Breast epithelium (tissue), 3 donors: Measurements from ENCODE around the gene PPP1R1B.

Experiments
- POLR2A ChIP-seq: fragments of 450-650 bp; IDR thresholded peaks from one replicate; pipeline ENCODE4 v1.6.1; 2016; ENCODE audit warnings: antibody characterized with exemption, mild to moderate bottlenecking, moderate library complexity
- POLR2AphosphoS5 ChIP-seq, 3 donors: sonication (generic); formaldehyde crosslinking; IDR thresholded peaks; one replicate each; pipeline ENCODE4 v1.6.1; 2017; ENCODE audit warnings: antibody characterized with exemption in 3 of 3
- TF ChIP-seq, protein P1 (sequence below), 3 donors: fragments of 450-650 bp; IDR thresholded peaks; one replicate each; pipeline ENCODE4 v1.5.1; 2016 to 2017; ENCODE audit warnings: antibody characterized with exemption in 3 of 3, mild to moderate bottlenecking in 3 of 3, moderate library complexity in 3 of 3

DNA sequence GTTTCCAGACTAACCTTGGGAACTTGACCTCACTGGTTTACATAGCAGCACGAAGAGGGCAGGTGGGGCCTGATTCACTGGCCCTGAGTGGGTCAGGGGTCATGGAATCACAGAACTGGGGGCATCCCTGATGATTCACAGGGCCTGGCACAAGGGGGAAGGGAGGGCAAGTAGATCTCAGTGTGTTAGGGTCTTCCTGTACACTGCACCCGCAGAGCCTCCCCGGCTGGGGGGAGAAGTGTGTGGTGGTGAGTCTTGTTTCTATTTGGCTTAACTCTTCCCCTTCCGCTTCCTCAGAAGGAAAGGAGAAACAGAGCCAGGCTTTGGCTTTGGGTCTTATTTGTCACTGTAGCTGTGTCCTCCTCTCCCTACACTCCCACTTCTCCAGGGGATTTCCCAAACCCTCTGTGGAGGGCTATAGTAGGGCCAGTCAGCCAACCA, 13.9 kb downstream of the PPP1R1B start:
- TF ChIP-seq POLR2A (no peak), POLR2AphosphoS5 (IDR thresholded peaks at IDR 0.05) (no peak)
- TF ChIP-seq, protein P1, sequence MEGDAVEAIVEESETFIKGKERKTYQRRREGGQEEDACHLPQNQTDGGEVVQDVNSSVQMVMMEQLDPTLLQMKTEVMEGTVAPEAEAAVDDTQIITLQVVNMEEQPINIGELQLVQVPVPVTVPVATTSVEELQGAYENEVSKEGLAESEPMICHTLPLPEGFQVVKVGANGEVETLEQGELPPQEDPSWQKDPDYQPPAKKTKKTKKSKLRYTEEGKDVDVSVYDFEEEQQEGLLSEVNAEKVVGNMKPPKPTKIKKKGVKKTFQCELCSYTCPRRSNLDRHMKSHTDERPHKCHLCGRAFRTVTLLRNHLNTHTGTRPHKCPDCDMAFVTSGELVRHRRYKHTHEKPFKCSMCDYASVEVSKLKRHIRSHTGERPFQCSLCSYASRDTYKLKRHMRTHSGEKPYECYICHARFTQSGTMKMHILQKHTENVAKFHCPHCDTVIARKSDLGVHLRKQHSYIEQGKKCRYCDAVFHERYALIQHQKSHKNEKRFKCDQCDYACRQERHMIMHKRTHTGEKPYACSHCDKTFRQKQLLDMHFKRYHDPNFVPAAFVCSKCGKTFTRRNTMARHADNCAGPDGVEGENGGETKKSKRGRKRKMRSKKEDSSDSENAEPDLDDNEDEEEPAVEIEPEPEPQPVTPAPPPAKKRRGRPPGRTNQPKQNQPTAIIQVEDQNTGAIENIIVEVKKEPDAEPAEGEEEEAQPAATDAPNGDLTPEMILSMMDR (IDR thresholded peaks at IDR 0.05), result no peak
